NCI-H1105 (cell line): ENCODE data around the gene OBSCN.
A peak's percentile ranks its signal among the peaks of the same experiment; 100 is the strongest.
"Not testable (repeated sequence)": the region's sequence is repeated elsewhere in the genome, so short reads cannot be mapped to it uniquely, and the experiment has no call there.

Source experiments
- DNase-seq: peaks from one replicate; lab custom pipeline; 2025; lab: John Stamatoyannopoulos, UW

The OBSCN gene

DNA sequence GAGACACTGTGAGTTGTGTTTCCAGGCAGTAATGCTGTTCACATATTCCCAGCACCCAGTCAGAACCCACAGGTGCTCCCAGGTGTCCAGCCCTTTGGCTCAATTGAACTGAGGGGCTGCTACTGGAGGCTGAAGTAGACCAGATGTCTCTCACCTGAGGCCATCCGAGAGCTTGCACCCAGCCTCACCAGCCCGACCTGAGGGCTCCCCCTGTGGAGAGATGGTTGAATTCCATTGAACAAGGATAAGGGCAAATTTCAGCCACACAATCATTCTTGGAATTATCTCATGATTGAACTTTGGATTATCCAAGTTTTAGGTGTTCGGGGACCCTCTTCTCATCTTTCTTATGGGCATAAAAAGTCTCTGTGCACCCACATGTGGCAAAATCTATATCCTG, 52.1 kb downstream of the OBSCN start:
- DNase-seq, result no peak

DNA sequence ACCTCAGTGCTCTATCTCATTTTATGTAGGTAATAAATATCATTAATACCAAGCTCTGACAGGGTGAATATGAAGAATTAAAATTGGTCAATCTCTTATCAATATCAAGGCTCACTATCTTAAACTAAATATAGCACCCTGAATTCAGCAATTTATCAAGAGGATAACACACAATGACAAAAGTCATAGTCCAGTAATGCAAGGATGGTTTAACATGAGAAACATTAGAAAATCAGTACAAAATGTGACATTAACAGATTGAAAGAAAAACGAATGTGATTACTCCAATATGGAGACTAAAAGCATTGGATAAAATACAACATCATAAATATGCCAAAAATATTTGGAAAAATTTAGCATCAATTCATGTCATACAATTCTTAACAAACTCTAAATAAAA, 53.9 kb downstream of the OBSCN start:
- DNase-seq, result no peak

DNA sequence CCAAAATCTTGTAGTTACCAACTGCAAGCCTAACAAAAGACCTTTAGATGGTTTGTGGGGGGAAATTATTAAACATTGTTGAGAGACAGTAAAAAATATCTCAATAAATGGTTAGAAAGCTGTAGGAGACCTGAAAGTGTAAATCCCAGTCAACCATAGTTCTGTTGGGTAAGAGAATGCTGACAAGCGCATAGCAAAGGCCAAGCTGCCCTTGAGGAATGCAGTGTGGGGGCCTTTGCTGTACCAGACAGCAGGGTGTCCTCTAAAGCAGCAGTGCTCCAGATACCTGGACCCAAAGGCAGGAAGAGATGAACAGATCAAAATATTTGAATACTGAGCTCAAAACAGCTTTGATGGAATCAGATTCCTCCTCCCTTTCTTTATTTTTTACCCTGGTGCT, 54.6 kb downstream of the OBSCN start:
- DNase-seq, result no peak

DNA sequence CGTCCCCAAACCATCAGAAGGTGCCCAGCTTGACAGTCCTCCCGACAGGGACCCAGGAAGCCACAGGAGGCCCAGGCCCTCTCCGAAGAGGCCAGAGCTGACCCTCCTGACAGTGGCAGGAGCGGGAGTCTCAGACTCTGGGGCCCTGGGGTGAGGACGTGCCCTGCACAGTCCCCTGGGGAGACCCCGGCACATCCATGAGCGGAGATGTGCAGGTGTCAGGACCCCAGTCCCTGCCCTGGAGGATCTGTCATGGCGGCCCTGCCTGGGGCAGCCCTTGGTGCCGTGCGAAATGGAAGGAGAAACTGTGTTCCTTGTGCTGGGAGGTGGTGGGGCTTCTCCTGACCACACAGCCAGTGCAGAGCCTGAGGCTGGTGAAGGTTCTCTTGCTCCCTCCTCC, 55.8 kb downstream of the OBSCN start:
- no peak for DNase-seq

DNA sequence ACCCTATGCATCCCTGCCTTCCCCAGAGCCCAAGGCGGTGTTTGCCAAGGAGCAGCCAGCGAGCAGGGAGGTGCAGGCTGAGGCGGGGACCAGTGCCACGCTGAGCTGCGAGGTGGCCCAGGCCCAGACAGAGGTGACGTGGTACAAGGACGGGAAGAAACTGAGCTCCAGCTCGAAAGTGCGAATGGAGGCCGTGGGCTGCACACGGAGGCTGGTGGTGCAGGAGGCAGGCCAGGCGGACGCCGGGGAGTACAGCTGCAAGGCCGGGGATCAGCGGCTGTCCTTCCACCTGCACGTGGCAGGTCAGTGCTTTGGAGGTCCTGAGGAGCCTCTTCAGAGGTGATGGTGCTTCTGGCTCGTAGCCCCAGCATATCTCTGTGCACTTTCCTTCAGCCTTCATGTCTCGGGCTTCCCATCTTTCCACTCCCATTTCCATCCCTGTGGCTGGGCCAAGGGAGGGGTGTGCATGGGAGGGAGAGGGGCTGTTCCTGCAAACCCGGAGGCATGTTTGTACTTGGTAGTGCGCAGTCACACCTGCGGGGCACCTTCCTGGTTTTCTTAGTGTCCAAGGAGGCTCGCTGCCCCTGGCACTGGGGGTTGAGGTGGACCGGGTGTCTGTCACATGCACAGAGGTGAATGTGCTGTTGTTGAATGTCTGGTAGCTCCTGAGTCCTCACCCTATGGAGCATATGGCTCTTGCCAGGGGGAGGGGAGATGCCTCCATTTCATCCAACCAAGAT, 56.4 kb downstream of the OBSCN start:
- no peak for DNase-seq

DNA sequence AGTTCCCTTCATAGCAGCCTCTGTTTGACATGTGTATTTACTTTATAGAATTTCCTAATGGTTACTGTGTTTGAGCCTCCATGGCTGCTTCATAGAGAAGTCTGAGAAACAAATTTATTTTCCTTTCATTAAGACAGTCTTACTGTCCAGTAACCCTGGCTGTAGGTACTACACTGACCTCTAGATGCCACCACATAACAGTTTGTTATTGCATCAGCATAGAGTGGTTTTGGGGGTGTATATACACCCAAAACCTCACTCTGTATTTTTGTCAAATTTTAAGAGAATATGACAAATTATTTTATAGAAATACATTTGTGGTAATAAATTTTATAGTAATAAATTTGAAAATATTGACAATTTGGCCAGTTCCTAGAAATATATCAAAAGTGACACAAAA, 57.3 kb downstream of the OBSCN start:
- no peak for DNase-seq

DNA sequence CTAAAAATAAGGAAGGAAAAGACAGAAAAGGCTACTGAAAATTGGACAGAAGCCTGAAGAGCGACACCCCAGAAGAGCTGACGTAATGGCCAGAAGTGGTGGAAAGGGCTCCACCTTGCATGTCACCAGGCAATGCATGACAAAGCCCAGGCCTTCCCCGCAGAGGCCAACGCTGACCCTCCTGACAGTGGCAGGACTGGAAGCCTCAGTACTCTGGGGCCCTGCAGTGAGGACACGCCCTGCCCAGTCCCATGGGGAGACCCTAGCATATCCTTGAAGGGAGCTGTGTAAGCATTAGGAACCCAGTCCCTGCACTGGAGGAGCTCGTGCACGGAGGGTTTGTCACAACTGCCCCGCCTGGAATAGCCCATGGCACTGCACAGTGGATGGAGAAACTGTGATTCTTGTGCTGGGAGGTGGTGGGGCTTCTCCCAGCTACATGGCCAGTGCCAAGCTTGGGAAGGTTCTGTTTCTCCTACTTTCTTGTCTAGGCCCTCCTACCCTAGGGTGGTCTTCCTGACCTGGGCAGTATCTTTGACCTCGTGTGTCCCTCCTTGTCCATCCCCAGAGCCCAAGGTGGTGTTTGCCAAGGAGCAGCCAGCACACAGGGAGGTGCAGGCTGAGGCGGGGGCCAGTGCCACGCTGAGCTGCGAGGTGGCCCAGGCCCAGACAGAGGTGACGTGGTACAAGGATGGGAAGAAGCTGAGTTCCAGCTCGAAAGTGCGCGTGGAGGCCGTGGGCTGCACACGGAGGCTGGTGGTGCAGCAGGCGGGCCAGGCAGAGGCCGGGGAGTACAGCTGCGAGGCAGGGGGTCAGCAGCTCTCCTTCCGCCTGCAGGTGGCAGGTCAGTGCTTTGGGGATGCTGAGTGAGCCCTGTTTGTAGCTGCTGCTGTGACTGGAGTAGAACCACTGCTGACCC, 60.4 kb downstream of the OBSCN start:
- DNase-seq, result no peak

DNA sequence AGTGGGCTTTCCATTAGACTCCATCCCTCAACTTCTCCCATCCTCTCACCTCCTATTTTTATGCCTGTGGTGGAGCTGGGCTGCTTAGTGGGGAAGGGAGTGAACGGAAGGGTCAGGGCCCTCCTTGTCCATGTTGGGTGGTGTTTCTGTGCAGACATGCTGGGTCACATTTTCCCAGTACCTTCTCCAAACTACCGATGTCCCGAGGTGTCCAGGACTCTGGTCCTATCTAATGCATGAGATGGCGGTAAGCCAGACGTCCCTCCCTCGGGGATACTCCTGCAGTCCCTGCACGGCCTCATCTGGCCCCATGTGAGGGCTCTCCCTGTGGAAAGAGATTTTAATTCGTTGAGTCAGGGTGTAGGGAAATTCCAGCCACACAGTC, 61.0 kb downstream of the OBSCN start:
- DNase-seq, result no peak

DNA sequence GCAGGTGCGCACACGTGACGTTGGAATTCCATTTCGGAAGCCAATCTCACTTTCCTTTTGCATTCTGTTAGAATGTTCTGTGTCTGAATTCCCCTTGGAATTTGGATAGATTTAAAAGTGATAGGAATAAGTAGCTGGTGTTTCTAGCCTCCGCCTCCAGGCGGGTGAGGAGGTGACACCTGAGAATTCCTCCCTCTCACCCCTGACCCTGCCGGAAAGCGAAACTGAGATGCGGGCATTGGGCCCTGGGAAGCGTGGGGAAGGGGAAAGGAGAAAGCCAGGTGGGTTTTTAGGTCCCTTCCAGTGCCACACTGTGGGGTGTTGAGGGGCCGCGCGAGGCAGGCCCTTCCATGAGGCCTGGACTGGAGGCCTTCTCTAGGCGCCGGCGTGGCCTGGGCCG, 61.6 kb downstream of the OBSCN start:
- not testable (repeated sequence) for DNase-seq

DNA sequence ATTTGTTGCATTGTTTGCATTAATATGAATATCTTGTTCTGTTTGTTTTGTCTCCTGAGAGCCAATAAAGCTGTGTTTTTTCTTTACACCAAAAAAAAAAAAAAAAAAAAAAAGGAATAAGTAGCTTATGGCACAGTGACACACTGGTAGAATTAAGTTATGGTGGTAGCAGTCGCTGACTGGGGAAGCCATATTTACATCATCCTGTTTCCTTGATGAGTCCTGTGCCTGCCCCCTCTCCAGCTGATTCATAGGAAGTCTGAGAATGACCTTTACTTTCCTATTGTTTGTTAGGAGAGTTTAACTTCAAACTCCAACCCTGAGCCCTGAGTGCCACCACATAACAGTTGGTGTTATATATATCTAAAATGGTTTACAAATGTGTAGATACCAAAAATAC, 62.2 kb downstream of the OBSCN start:
- DNase-seq, result no peak

DNA sequence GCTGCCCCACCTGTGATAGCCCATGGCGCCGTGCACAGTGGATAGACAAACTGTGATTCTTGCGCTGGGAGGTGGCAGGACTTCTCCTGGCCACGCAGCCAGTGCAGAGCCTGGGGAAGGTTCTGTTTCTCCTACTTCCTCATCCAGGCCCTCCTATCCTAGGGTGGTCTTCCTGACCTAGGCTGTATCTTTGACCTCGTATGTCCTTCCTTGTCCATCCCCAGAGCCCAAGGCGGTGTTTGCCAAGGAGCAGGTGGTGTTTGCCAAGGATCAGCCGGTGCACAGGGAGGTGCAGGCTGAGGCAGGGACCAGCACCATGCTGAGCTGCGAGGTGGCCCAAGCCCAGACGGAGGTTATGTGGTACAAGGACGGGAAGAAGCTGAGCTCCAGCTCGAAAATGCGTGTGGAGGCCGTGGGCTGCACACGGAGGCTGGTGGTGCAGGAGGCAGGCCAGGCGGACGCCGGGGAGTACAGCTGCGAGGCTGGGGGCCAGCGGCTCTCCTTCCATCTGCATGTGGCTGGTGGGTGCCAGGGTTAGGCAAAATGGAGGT, 63.9 kb downstream of the OBSCN start:
- no peak for DNase-seq

DNA sequence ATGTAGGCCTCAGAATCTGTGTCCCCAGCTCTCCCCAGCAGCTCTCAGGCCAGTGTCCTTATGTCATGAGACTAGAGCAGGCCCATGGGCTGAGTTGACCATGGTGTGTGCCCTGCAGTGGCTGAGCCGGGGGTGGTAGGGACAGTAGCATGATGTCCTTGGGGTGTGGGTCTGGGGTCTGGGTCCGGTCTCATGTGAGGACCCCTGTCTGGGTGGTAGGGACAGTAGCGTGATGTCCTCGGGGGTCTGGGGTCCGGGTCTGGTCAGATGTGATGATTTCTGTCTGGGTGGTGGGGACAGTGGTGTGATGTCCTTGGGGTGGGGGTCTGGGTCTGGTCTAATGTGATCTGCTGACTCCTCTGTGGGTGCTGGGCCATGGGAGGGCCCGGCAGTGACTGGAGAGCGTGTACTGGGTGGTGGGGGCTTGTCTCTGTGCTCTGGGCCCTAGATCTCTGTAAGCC, 64.5 kb downstream of the OBSCN start:
- no peak for DNase-seq

DNA sequence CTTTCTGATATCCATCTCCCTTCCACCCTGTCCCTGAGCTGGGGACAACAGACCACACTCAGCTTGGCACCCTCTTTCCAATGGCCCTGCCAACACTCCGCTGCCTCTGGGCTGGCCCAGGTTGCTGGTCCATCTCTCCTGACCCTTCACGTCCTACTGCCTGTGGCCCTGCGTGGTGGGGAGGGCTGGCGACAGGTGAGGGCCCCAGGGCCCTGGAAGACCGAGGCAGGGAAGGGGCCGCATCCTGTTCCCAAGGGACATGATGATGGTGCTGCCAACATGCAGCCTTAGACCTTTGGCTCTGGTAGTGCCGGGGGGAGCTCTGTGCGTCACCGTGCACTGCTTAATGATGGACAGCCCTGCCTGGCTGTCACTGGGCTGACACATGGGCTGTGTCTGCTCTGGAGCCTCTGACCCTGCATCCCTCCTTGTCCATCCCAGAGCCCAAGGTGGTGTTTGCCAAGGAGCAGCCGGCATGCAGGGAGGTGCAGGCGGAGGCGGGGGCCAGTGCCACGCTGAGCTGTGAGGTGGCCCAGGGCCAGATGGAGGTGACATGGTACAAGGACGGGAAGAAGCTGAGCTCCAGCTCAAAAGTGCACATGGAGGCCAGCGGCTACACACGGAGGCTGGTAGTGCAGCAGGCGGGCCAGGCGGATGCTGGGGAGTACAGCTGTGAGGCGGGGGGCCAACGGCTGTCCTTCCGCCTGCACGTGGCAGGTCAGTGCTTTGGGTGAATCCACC, 65.2 kb downstream of the OBSCN start:
- DNase-seq, result no peak

DNA sequence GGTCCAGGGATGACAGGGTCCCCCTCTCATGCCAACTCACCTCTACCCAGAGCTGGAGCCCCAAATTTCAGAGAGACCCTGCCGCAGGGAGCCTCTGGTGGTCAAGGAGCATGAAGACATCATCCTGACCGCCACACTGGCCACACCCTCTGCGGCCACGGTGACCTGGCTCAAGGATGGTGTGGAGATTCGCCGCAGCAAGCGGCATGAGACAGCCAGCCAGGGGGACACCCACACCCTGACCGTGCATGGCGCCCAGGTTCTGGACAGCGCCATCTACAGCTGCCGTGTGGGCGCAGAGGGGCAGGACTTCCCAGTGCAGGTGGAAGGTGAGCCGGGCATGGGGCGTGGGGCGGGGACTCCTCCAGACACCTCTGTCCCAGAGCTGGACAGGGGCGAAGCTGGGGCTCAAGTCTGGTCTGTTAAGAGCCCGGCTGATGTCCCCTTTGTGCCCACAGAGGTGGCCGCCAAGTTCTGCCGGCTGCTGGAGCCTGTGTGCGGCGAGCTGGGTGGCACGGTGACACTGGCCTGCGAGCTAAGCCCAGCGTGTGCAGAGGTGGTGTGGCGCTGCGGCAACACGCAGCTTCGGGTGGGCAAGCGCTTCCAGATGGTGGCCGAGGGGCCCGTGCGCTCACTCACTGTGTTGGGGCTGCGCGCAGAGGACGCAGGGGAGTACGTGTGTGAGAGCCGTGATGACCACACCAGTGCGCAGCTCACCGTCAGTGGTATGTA, 66.0 kb downstream of the OBSCN start:
- no peak for DNase-seq

DNA sequence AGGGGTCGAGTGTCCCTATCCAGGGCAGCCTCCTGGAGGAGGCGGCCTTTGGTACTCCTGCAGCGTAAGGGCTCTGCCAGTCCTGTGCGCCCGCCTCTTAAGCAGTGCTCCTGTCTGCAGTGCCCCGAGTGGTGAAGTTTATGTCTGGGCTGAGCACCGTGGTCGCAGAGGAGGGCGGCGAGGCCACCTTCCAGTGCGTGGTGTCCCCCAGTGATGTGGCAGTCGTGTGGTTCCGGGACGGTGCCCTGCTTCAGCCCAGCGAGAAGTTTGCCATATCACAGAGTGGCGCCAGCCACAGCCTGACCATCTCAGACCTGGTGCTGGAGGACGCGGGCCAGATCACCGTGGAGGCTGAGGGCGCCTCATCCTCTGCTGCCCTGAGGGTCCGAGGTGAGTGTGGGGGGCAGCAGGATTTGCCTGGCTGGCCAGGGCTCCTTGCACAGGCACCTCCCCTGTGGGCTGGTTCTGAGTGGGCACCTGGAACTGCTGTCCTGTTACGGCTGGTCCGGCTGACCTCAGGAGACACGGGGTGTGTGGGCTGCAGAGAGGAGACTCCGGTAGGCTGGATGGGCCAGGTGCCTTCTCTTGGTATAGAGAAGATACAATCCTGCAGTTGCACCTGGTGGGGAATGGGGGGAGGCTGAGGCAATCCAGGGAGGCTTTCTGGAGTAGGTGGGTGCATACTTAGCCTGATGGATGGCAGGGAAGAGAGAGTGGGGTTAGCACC, 66.8 kb downstream of the OBSCN start:
- no peak for DNase-seq

DNA sequence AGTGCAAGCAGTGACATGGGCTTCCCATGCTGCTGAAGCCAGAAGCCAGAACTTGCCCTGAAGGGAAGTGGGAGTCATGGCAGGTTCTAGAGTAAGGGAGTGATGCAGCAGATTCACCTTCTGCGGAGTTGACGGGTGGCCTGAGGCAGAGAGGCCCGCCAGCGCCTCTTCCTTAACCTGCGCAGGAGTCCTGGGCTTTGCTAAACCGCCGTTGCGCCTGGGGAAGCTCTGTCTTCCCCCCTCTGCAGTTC, 67.3 kb downstream of the OBSCN start:
- DNase-seq, result no peak

DNA sequence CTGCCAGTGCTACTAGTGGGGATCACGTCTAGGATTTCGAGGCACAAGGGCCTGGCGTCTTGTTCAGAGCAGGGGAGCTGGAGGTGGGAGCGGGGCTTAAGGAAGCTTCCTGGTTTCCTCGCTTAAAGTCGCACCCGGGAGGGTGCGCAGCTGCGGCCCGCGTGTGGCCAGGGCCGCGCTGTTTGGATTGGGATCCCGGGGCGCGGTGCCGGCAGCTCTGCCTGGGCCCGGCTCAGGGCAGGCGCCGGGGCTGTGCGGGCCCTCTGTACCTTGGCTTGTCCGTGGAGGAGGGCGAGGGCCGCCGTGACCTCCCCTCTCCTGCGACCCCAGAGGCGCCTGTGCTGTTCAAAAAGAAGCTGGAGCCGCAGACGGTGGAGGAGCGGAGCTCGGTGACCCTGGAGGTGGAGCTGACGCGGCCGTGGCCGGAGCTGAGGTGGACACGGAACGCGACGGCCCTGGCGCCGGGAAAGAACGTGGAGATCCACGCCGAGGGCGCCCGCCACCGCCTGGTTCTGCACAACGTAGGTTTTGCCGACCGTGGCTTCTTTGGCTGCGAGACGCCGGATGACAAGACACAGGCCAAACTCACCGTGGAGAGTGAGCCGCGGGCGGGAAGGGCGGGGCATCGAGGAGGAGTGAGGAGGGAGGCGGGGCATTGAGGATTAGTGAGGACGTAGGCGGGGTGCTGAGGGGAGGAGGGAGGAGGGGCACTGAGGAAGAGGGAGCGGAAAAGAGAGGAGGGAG, 67.8 kb downstream of the OBSCN start:
- DNase-seq, result peak; percentile 55

DNA sequence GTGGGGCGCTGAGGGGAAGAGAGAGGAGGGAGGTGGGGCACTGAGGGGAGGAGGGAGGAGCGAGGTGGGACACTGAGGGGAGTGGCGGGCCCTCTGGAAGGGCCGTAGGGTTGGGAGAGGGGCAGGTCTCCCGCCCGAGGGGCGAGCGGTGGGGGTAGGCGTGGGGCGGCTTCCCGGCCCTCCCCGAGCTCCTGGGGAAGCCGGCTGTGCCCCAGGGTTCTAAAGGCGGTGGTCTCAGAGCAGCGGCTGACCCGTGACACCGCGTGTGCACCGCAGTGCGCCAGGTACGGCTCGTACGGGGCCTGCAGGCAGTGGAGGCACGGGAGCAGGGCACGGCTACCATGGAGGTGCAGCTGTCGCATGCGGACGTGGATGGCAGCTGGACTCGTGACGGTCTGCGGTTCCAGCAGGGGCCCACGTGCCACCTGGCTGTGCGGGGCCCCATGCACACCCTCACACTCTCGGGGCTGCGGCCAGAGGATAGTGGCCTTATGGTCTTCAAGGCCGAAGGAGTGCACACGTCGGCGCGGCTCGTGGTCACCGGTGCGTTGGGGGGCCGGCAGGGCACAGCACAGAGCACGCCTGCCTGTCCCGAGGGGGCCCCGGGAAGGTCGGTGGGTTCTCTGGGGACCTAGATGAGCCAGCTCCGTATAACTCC, 68.5 kb downstream of the OBSCN start:
- DNase-seq, result no peak

DNA sequence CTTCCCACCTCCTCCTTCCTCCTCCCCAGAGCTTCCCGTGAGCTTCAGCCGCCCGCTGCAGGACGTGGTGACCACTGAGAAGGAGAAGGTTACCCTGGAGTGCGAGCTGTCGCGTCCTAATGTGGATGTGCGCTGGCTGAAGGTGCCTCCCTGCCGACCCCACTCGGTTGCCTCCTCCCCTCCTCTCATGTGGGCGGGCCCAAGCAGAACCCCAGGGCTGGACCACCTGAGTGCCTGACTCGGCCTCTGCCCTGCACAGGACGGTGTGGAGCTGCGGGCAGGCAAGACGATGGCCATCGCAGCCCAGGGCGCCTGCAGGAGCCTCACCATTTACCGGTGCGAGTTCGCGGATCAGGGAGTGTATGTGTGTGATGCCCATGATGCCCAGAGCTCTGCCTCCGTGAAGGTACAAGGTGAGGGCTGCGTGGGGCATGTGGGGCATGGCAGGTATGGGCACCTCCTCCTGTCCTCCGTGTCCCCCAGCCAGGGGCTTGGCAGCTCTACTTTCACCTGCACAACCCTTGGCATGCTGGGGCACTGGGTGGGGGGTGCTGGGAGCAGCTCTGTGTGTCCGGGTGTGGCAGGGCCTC, 69.2 kb downstream of the OBSCN start:
- no peak for DNase-seq
